GM10248 (cell line): Measurements from ENCODE around the gene PPIP5K2.

Source experiments
- CTCF ChIA-PET: fragments of 300-600 bp; sonication (Branson Sonifier 250); formaldehyde crosslinking; extraction: SDS; loops from one replicate; lab custom pipeline; 2021; ENCODE audit warnings: antibody characterized with exemption; lab: Yijun Ruan, JAX
- POLR2A ChIA-PET: fragments of 350-650 bp; sonication (Branson Sonifier 250); formaldehyde crosslinking; extraction: SDS; loops from one replicate; lab custom pipeline; 2020; ENCODE audit warnings: antibody characterized with exemption; lab: Yijun Ruan, JAX
- DNase-seq: peaks from one replicate; pipeline ENCODE4 v3.0.0; 2012; ENCODE audit errors: extremely low spot score
- CTCF ChIP-seq: IDR thresholded peaks from 2 replicates; pipeline ENCODE4 v1.5.1; 2012; ENCODE audit warnings: mild to moderate bottlenecking, low read depth; ENCODE audit errors: extremely low read depth, missing control alignments, control extremely low read depth

The PPIP5K2 gene

GRCh38 chr5:103092676-103093075 is 27.4 kb upstream of the PPIP5K2 start:
- no peak for TF ChIP-seq CTCF
- CTCF ChIA-PET = no interaction called here
- POLR2A ChIA-PET = no interaction called here
- no peak for DNase-seq

- DNase-seq = no peak
- CTCF ChIA-PET = interaction anchor here (1.1 to 1.6 kb wide), 2 partner anchors 10 to 66 kb away, joined by 3 read pairs; no protein-coding TSS in a partner anchor
Observed at GRCh38 chr5:103093727-103094126, 26.4 kb upstream of the PPIP5K2 start.

GRCh38 chr5:103094737-103095136 is 25.4 kb upstream of the PPIP5K2 start:
- no peak for TF ChIP-seq CTCF
- ChIA-PET POLR2A (no interaction called here), CTCF (interaction anchor here (0.8 to 1.6 kb wide), 4 partner anchors 10 to 67 kb away, joined by 3 read pairs; no protein-coding TSS in a partner anchor)
- no peak for DNase-seq

More at GRCh38 chr5:103093727-103094126, 26.4 kb upstream of the PPIP5K2 start:
- no peak for TF ChIP-seq CTCF
- POLR2A ChIA-PET = no interaction called here

GRCh38 chr5:103098993-103099392 is 21.1 kb upstream of the PPIP5K2 start:
- no peak for DNase-seq
- POLR2A ChIA-PET = no interaction called here
- TF ChIP-seq CTCF = no peak
- CTCF ChIA-PET = no interaction called here

- ChIA-PET POLR2A (no interaction called here), CTCF (no interaction called here)
- TF ChIP-seq CTCF = no peak
- no peak for DNase-seq
Observed at GRCh38 chr5:103101079-103101750, 18.9 kb upstream of the PPIP5K2 start.

- TF ChIP-seq CTCF = no peak
- CTCF ChIA-PET = no interaction called here
- POLR2A ChIA-PET = no interaction called here
- DNase-seq = no peak
Observed at GRCh38 chr5:103102234-103102633, 17.9 kb upstream of the PPIP5K2 start.
